Hepatocyte (in vitro differentiated cells): ENCODE measurements around the gene BBX.

Experiments used
- EZH2 ChIP-seq: fragments of 200-600 bp; sonication (generic); IDR thresholded peaks from 2 replicates; pipeline ENCODE4 v1.6.1; 2016; ENCODE audit warnings: antibody characterized with exemption, mild to moderate bottlenecking, borderline replicate concordance
- EZH2phosphoT487 ChIP-seq: fragments of 200-600 bp; sonication (generic); IDR thresholded peaks from one replicate; pipeline ENCODE4 v1.6.1; 2018; ENCODE audit warnings: antibody characterized with exemption, mild to moderate bottlenecking, low read depth, moderate library complexity; ENCODE audit not compliant: unreplicated experiment, severe bottlenecking
- TF ChIP-seq, protein P1 (sequence below): fragments of 200-600 bp; sonication (generic); IDR thresholded peaks from 2 replicates; pipeline ENCODE4 v1.5.1; 2016; ENCODE audit warnings: antibody characterized with exemption, mild to moderate bottlenecking; ENCODE audit not compliant: poor library complexity

DNA sequence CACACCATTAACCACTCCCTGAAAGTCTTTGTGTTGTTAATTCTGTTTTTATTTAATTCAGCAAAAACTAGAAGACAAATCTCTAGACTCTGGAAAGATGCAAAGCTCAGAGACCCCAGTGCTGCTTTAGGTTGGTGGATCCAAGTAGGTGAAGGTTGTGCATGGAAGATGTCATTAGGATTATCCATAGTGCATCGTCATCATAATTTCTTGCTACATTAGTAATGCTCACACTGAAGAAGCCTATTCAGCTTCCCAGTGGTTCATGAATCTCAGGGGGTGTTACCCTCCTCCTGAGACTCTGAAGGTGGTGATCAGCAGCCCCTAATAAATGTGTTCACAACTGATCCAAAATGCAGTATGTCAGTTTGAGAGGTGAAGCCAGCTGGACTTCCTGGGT lies 295.3 kb downstream of the BBX start:
- TF ChIP-seq, protein P1, sequence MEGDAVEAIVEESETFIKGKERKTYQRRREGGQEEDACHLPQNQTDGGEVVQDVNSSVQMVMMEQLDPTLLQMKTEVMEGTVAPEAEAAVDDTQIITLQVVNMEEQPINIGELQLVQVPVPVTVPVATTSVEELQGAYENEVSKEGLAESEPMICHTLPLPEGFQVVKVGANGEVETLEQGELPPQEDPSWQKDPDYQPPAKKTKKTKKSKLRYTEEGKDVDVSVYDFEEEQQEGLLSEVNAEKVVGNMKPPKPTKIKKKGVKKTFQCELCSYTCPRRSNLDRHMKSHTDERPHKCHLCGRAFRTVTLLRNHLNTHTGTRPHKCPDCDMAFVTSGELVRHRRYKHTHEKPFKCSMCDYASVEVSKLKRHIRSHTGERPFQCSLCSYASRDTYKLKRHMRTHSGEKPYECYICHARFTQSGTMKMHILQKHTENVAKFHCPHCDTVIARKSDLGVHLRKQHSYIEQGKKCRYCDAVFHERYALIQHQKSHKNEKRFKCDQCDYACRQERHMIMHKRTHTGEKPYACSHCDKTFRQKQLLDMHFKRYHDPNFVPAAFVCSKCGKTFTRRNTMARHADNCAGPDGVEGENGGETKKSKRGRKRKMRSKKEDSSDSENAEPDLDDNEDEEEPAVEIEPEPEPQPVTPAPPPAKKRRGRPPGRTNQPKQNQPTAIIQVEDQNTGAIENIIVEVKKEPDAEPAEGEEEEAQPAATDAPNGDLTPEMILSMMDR: no peak
- TF ChIP-seq EZH2phosphoT487 (no peak), EZH2 (no peak)
